ENCODE data around the gene CENPP. TPM values are rescaled to one million over a fixed set of nuclear protein-coding genes. Genes with fewer than 3 reads are reported as not detected.

The CENPP gene
- total RNA-seq, 1 experiment from 2014 or later = 14.3 TPM

DNA sequence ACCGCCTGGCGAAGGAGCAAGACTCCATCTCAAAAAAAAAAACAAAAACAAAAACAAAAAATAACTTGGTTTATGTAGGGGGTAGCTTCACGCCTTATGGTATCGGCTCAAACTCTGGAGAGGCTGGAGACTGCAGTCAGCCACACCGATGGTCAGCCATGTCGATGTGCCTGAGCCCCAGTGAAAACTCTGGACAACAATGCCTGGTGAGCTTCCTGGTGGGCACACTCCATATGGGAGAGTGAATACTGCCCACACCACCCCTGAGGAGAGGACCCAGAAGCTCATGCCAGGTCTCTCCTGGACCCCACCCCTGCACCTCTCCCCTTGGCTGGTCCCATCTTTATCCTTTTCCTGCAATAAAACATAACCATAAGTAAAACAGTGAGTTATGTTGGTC, 324.5 kb downstream of the CENPP start (continued):
- TF ChIP-seq, protein P1, sequence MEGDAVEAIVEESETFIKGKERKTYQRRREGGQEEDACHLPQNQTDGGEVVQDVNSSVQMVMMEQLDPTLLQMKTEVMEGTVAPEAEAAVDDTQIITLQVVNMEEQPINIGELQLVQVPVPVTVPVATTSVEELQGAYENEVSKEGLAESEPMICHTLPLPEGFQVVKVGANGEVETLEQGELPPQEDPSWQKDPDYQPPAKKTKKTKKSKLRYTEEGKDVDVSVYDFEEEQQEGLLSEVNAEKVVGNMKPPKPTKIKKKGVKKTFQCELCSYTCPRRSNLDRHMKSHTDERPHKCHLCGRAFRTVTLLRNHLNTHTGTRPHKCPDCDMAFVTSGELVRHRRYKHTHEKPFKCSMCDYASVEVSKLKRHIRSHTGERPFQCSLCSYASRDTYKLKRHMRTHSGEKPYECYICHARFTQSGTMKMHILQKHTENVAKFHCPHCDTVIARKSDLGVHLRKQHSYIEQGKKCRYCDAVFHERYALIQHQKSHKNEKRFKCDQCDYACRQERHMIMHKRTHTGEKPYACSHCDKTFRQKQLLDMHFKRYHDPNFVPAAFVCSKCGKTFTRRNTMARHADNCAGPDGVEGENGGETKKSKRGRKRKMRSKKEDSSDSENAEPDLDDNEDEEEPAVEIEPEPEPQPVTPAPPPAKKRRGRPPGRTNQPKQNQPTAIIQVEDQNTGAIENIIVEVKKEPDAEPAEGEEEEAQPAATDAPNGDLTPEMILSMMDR (IDR thresholded peaks at IDR 0.05) = no peak
- TF ChIP-seq ESRRA (CRISPR knock-in tag; IDR thresholded peaks at IDR 0.05; ENCODE audit: borderline replicate concordance) (no peak), FOXK1 (CRISPR knock-in tag; IDR thresholded peaks at IDR 0.05) (no peak), ZNF416 (CRISPR knock-in tag; IDR thresholded peaks at IDR 0.05) (no peak), MXD4 (CRISPR knock-in tag; IDR thresholded peaks at IDR 0.05; ENCODE audit: borderline replicate concordance) (no peak)

DNA sequence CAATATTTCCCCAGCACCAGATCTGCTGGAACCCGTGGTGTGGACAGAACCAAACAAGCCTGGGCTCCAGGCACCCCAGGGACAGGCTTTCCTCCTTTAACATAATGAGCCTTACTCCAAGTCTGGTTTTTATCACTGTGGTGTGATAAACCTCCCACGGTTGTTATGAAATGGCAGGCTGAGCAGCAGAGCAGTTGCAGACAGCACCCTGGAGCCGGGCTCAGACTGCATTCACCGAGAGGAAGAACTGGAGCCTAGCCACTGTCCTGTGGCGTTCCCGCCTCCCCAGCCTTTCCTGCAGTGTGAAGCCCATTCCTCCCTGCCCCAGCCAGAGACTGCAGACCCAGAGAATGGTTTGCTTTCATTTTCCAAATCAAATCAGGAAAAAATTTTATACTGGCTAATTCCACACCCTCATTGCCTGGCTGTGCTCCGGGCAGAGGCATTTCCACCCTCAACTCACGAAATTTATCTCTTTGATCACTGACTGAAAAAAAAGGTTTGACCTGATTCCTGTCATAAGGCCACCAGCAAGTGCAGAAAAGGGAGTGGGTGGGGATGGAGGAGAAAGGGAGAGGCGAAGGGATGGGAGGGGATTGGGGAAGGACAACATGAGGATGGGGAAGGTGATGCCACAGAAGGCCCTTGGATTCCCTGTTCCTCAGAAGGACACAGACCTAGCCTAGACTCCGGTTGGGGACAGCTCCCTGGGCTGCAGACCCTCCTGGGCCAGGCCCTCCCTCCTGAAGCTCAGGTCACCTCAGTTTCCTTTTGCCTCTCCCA, 325.3 kb downstream of the CENPP start:
- no peaks in the 10 kb centered on the region for H3K9me3 Mint-ChIP-seq
- no peak overlapping the region for H3K4me3 Mint-ChIP-seq
- POLR2A ChIA-PET = no interaction called here
- DNase-seq (ENCODE audit: low spot score) (no peak), ATAC-seq (no peak)
- no peak for TF ChIP-seq NFATC4 (CRISPR knock-in tag; IDR thresholded peaks at IDR 0.05)
- H3K36me3 Mint-ChIP-seq = peaks cover 38% of the 10 kb centered on the region
- no peaks in the 10 kb centered on the region for H3K27me3 Mint-ChIP-seq (ENCODE audit: low read depth)
- no peak overlapping the region for H3K27ac Mint-ChIP-seq
- no peaks in the 10 kb centered on the region for H3K4me1 Mint-ChIP-seq
- CTCF ChIA-PET = no interaction called here

DNA sequence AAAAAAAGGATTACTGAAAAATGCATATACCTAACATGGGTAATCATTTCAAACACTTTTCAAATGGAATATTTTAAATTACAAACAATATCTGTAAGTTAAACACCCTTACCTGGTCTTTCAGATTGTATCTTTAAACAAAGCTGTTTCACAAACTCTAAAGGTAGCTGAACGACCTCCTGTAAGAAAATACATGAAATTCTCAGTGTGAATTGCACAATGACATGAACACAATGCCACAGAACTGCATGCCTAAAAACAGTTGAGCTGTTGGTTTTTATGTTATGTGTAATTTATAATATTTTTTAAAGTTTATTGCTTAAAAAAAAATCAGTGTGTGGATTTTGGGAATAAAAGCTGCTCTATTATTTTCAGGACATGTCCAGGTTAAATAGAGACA, 326.7 kb downstream of the CENPP start:
- DNase-seq (ENCODE audit: low spot score) (no peak), ATAC-seq (no peak)
- H3K4me3 Mint-ChIP-seq = no peak overlapping the region
- peaks cover 27% of the 10 kb centered on the region for H3K36me3 Mint-ChIP-seq
- CTCF ChIA-PET = no interaction called here
- POLR2A ChIA-PET = no interaction called here
- no peaks in the 10 kb centered on the region for H3K9me3 Mint-ChIP-seq
- H3K4me1 Mint-ChIP-seq = no peaks in the 10 kb centered on the region
- no peaks in the 10 kb centered on the region for H3K27me3 Mint-ChIP-seq (ENCODE audit: low read depth)
- H3K27ac Mint-ChIP-seq = no peak overlapping the region
- TF ChIP-seq, protein P2, sequence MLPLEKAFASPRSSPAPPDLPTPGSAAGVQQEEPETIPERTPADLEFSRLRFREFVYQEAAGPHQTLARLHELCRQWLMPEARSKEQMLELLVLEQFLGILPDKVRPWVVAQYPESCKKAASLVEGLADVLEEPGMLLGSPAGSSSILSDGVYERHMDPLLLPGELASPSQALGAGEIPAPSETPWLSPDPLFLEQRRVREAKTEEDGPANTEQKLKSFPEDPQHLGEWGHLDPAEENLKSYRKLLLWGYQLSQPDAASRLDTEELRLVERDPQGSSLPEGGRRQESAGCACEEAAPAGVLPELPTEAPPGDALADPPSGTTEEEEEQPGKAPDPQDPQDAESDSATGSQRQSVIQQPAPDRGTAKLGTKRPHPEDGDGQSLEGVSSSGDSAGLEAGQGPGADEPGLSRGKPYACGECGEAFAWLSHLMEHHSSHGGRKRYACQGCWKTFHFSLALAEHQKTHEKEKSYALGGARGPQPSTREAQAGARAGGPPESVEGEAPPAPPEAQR (CRISPR knock-in tag; IDR thresholded peaks at IDR 0.05) = no peak
- TF ChIP-seq, protein P3, sequence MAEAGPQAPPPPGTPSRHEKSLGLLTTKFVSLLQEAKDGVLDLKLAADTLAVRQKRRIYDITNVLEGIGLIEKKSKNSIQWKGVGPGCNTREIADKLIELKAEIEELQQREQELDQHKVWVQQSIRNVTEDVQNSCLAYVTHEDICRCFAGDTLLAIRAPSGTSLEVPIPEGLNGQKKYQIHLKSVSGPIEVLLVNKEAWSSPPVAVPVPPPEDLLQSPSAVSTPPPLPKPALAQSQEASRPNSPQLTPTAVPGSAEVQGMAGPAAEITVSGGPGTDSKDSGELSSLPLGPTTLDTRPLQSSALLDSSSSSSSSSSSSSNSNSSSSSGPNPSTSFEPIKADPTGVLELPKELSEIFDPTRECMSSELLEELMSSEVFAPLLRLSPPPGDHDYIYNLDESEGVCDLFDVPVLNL (CRISPR knock-in tag; IDR thresholded peaks at IDR 0.05; ENCODE audit: borderline replicate concordance, low read depth) = no peak
- no peak for TF ChIP-seq NR2C2 (CRISPR knock-in tag; IDR thresholded peaks at IDR 0.05)

DNA sequence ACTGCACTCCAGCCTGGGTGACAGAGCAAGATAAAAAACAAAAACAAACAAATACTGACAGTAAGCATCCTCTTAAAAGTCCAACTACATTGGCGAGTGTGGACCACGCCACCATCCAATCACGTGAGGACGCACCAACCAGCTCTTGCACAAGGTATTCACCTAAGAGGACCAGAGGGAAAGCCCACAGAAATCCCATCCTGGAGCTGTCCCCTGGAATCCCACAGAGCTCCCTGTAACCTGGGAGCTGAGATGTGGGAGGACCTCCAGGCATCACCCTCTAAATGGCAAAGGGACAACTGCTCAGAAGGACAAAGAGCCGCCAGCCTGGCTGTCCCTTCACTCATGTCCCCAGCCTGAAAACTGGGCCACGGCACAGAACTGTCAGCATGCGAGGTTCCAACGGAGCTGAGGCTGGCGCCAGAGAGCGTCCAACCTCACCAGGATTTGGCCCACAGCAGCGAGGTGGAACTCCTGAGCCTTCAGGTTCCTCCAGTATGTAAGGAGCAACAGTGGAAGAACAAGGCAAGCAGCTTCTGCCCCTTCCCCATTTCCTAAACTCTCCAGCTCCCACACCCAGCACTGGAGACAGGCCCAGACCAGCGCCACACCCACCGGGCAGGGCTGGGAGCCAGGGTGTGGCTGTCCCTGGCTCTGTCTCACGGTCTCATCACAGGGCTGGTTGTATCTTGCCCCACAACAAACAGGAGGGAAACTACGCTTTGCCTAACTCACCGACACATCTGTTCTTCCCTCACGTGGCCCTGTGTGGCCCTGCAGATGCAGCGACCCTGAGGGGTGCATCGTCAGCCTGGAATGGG, 328.9 kb downstream of the CENPP start:
- Mint-ChIP-seq H3K27ac (peak overlapping the region; percentile 60; the same call in 1 of the 2 replicates), H3K27me3 (ENCODE audit: low read depth) (no peaks in the 10 kb centered on the region), H3K36me3 (peaks cover 19% of the 10 kb centered on the region), H3K4me3 (no peak overlapping the region), H3K9me3 (no peaks in the 10 kb centered on the region), H3K4me1 (peaks cover under 1% of the 10 kb centered on the region)
- ChIA-PET CTCF (no interaction called here), POLR2A (no interaction called here)
- ATAC-seq = no peak
- DNase-seq (ENCODE audit: low spot score) = no peak
- TF ChIP-seq, protein P4, sequence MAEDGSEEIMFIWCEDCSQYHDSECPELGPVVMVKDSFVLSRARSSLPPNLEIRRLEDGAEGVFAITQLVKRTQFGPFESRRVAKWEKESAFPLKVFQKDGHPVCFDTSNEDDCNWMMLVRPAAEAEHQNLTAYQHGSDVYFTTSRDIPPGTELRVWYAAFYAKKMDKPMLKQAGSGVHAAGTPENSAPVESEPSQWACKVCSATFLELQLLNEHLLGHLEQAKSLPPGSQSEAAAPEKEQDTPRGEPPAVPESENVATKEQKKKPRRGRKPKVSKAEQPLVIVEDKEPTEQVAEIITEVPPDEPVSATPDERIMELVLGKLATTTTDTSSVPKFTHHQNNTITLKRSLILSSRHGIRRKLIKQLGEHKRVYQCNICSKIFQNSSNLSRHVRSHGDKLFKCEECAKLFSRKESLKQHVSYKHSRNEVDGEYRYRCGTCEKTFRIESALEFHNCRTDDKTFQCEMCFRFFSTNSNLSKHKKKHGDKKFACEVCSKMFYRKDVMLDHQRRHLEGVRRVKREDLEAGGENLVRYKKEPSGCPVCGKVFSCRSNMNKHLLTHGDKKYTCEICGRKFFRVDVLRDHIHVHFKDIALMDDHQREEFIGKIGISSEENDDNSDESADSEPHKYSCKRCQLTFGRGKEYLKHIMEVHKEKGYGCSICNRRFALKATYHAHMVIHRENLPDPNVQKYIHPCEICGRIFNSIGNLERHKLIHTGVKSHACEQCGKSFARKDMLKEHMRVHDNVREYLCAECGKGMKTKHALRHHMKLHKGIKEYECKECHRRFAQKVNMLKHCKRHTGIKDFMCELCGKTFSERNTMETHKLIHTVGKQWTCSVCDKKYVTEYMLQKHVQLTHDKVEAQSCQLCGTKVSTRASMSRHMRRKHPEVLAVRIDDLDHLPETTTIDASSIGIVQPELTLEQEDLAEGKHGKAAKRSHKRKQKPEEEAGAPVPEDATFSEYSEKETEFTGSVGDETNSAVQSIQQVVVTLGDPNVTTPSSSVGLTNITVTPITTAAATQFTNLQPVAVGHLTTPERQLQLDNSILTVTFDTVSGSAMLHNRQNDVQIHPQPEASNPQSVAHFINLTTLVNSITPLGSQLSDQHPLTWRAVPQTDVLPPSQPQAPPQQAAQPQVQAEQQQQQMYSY (CRISPR knock-in tag; IDR thresholded peaks at IDR 0.05) = no peak
- TF ChIP-seq NR2C2 (CRISPR knock-in tag; IDR thresholded peaks at IDR 0.05) = no peak
- TF ChIP-seq, protein P5, sequence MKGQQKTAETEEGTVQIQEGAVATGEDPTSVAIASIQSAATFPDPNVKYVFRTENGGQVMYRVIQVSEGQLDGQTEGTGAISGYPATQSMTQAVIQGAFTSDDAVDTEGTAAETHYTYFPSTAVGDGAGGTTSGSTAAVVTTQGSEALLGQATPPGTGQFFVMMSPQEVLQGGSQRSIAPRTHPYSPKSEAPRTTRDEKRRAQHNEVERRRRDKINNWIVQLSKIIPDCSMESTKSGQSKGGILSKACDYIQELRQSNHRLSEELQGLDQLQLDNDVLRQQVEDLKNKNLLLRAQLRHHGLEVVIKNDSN (CRISPR knock-in tag; IDR thresholded peaks at IDR 0.05) = no peak
- TF ChIP-seq SOX15 (CRISPR knock-in tag; IDR thresholded peaks at IDR 0.05) = no peak
- TF ChIP-seq, protein P6, sequence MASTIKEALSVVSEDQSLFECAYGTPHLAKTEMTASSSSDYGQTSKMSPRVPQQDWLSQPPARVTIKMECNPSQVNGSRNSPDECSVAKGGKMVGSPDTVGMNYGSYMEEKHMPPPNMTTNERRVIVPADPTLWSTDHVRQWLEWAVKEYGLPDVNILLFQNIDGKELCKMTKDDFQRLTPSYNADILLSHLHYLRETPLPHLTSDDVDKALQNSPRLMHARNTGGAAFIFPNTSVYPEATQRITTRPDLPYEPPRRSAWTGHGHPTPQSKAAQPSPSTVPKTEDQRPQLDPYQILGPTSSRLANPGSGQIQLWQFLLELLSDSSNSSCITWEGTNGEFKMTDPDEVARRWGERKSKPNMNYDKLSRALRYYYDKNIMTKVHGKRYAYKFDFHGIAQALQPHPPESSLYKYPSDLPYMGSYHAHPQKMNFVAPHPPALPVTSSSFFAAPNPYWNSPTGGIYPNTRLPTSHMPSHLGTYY (CRISPR knock-in tag; IDR thresholded peaks at IDR 0.05) = no peak
- TF ChIP-seq TEAD1 (CRISPR knock-in tag; IDR thresholded peaks at IDR 0.05) = no peak
- TF ChIP-seq TCF7 (CRISPR knock-in tag; IDR thresholded peaks at IDR 0.05; ENCODE audit: low read depth) = no peak
